HL-60 (cell line): ENCODE measurements around the gene MCRS1.

Experiments
- DNase-seq, 2 experiments: peaks; one replicate each; pipeline ENCODE4 v3.0.0-alpha.2; 2010 to 2020; ENCODE audit warnings: low read depth in 1 of 2, low spot score in 1 of 2
- H3K27ac ChIP-seq: fragments of 250-450 bp; sonication (Bioruptor Pico); replicated peaks from 2 replicates; pipeline ENCODE4 v1.5.1; 2020; ENCODE audit warnings: mild to moderate bottlenecking, moderate library complexity
- H3K27me3 ChIP-seq: fragments of 250-450 bp; sonication (Bioruptor Pico); 2 replicates; pipeline ENCODE4 v1.5.1; 2021; ENCODE audit warnings: mild to moderate bottlenecking, moderate library complexity; ENCODE audit not compliant: insufficient read depth, poor library complexity, severe bottlenecking
- H3K4me3 ChIP-seq: replicated peaks from 2 replicates; pipeline ENCODE4 v1.5.1; 2011; ENCODE audit warnings: mild to moderate bottlenecking, control low read depth, low read length; ENCODE audit not compliant: insufficient read depth
- GABPA ChIP-seq: IDR thresholded peaks from 2 replicates; pipeline ENCODE4 v1.6.1; 2012; ENCODE audit warnings: low read depth
- POLR2AphosphoS5 ChIP-seq: IDR thresholded peaks from 2 replicates; pipeline ENCODE4 v1.6.1; 2012; ENCODE audit warnings: low read depth
- SPI1 ChIP-seq: IDR thresholded peaks from 2 replicates; pipeline ENCODE4 v1.6.1; 2012; ENCODE audit warnings: low read depth, mild to moderate bottlenecking, borderline replicate concordance
- TF ChIP-seq, protein P1 (sequence below): IDR thresholded peaks from one replicate; pipeline ENCODE4 v1.5.1; 2011; ENCODE audit warnings: low read length, control low read depth, inconsistent platforms; ENCODE audit not compliant: insufficient read depth
- TF ChIP-seq, protein P2 (sequence below): IDR thresholded peaks from 2 replicates; pipeline ENCODE4 v1.6.1; 2012; ENCODE audit warnings: low read depth; ENCODE audit not compliant: insufficient replicate concordance

Gene MCRS1

DNA sequence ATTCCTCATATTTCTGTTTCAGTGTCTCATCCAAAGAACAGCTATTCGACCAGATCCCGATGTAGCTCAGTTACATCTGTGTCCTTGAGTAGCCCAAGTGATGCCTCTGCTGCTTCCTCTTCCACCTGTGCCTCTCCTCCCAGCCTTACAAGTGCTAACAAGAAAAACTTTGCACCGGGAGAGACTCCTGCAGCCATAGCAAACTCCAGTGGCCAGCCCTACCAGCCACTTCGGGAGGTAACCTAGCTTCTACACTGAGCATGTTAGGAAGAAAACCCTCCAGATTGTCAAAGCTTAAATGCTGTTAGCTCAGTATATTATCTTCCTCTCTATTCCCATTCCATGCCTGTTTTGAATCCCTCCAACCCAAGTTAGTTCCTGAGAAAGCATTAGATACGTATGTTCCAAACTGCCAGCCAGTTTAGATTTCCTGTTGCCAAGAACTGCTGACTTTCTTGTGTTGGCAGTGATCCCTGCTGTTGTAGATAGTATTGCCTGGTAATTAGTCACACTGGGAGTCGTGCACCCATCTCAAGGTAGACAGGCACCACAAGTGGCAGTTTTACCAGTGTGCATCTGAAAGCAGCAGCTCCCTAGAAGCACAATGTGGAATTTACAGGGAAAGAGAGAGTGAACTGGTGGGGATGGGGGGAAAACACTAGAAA, 43.1 kb downstream of the MCRS1 start:
- H3K27me3 ChIP-seq, result no peaks in the 10 kb centered on the region
- no peak overlapping the region for H3K4me3 ChIP-seq
- DNase-seq, result no peak
- H3K27ac ChIP-seq, result no peak overlapping the region
- TF ChIP-seq, protein P1, sequence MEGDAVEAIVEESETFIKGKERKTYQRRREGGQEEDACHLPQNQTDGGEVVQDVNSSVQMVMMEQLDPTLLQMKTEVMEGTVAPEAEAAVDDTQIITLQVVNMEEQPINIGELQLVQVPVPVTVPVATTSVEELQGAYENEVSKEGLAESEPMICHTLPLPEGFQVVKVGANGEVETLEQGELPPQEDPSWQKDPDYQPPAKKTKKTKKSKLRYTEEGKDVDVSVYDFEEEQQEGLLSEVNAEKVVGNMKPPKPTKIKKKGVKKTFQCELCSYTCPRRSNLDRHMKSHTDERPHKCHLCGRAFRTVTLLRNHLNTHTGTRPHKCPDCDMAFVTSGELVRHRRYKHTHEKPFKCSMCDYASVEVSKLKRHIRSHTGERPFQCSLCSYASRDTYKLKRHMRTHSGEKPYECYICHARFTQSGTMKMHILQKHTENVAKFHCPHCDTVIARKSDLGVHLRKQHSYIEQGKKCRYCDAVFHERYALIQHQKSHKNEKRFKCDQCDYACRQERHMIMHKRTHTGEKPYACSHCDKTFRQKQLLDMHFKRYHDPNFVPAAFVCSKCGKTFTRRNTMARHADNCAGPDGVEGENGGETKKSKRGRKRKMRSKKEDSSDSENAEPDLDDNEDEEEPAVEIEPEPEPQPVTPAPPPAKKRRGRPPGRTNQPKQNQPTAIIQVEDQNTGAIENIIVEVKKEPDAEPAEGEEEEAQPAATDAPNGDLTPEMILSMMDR, result no peak
- no peak for TF ChIP-seq POLR2AphosphoS5
- no peak for TF ChIP-seq SPI1

DNA sequence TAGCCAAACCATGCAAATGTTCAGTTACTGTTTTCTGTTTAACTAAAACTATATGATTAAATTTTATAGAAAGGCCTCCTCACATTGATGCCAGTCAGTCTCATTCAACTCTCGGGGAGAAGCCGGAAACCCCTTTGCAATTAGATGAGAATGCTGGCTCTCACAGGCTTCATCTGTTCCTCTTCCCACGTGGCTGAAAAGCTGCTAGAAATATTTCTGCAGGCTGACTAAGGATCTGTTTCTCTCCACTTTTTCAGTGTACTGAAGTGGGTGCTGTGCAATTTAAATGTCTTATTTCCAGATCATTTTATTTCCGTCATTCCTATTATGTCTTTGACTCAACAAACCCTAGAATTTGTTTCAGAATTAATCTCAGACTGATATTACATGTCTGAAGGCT, 46.6 kb downstream of the MCRS1 start:
- no peak overlapping the region for H3K4me3 ChIP-seq
- no peaks in the 10 kb centered on the region for H3K27me3 ChIP-seq
- TF ChIP-seq GABPA (no peak), POLR2AphosphoS5 (no peak)
- no peak for DNase-seq
- no peak overlapping the region for H3K27ac ChIP-seq

DNA sequence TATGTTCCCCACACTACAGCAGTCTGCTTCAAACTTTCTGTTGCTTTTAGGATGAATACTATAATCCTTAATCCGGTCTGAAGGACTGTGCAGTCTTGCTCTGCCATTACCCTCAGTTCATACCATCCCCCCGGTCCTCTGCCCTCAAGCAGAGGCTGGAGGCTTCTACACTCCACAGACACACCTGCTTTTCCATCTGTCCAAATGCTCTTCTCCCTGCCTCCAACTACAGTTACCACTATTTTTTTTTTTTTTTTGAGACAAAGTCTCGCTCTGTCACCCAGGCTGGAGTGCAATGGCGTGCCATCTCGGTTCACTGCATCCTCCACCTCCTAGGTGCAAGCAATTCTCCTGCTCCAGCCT, 48.4 kb downstream of the MCRS1 start:
- Histone ChIP-seq H3K27me3 (no peaks in the 10 kb centered on the region), H3K4me3 (no peak overlapping the region), H3K27ac (no peak overlapping the region)
- TF ChIP-seq POLR2AphosphoS5 (no peak), GABPA (no peak), SPI1 (no peak)
- TF ChIP-seq, protein P1, result no peak
- TF ChIP-seq, protein P2, sequence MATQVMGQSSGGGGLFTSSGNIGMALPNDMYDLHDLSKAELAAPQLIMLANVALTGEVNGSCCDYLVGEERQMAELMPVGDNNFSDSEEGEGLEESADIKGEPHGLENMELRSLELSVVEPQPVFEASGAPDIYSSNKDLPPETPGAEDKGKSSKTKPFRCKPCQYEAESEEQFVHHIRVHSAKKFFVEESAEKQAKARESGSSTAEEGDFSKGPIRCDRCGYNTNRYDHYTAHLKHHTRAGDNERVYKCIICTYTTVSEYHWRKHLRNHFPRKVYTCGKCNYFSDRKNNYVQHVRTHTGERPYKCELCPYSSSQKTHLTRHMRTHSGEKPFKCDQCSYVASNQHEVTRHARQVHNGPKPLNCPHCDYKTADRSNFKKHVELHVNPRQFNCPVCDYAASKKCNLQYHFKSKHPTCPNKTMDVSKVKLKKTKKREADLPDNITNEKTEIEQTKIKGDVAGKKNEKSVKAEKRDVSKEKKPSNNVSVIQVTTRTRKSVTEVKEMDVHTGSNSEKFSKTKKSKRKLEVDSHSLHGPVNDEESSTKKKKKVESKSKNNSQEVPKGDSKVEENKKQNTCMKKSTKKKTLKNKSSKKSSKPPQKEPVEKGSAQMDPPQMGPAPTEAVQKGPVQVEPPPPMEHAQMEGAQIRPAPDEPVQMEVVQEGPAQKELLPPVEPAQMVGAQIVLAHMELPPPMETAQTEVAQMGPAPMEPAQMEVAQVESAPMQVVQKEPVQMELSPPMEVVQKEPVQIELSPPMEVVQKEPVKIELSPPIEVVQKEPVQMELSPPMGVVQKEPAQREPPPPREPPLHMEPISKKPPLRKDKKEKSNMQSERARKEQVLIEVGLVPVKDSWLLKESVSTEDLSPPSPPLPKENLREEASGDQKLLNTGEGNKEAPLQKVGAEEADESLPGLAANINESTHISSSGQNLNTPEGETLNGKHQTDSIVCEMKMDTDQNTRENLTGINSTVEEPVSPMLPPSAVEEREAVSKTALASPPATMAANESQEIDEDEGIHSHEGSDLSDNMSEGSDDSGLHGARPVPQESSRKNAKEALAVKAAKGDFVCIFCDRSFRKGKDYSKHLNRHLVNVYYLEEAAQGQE, result no peak
- no peak for DNase-seq

DNA sequence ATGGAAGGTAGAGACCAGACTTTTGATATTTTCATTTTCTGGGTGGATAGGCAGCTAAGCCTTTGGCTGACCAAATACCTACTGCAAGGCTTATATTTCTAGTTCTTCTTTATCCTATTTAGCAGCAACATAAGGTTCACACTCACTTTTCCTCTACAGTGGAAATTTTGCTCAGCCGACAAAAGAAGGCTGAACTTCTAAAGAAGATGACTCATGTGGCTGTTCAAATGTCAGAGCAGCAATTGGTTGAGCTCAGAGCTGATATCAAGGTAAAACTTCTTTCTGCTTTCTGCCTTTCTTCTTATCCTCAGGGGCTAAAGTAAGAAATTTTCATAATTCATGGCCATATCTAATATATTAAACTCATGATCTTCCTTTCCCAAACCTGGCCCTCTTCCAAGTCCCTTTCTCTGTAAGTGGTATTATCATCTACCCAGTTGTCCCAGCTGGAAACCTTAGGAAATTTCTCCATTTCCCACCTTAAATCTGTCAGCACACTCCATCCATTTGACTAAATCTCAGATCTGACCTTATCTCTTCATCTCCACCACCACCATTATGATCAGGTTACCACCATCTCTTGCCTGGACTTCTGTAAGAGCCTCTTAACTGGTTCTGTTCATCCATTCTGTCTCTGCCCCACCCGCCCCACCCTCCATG, 48.9 kb downstream of the MCRS1 start:
- DNase-seq, result no peak
- TF ChIP-seq, protein P2, result no peak
- TF ChIP-seq, protein P1, result no peak
- TF ChIP-seq POLR2AphosphoS5 (no peak), SPI1 (no peak), GABPA (no peak)
- no peak overlapping the region for H3K27ac ChIP-seq
- H3K27me3 ChIP-seq, result no peaks in the 10 kb centered on the region
- no peak overlapping the region for H3K4me3 ChIP-seq
